HG03565 (cell line): ENCODE data around the gene TMEM121.
"Not testable (repeated sequence)": the region's sequence is repeated elsewhere in the genome, so short reads cannot be mapped to it uniquely, and the experiment has no call there.

Experiments used
- ATAC-seq: cut with Tn5 transposase; IDR thresholded peaks from one replicate; pipeline ENCODE4 v1.9.1; 2021; ENCODE audit warnings: mild to moderate bottlenecking, moderate library complexity; ENCODE audit not compliant: unreplicated experiment

TMEM121 gene

GRCh38 chr14:105567164-105568103 lies 41.1 kb downstream of the TMEM121 start:
- ATAC-seq = not testable (repeated sequence)

GRCh38 chr14:105568140-105568843 lies 41.9 kb downstream of the TMEM121 start:
- not testable (repeated sequence) for ATAC-seq

- ATAC-seq = no peak
These were observed 42.7 kb downstream of the TMEM121 start for GRCh38 chr14:105568859-105569766.

GRCh38 chr14:105570482-105570881 lies 44.1 kb downstream of the TMEM121 start:
- no peak for ATAC-seq

- ATAC-seq = not testable (repeated sequence)
These were observed 45.0 kb downstream of the TMEM121 start for GRCh38 chr14:105571181-105571951.

- not testable (repeated sequence) for ATAC-seq
These were observed 45.7 kb downstream of the TMEM121 start for GRCh38 chr14:105572063-105572462.

GRCh38 chr14:105573841-105574240 lies 47.5 kb downstream of the TMEM121 start:
- ATAC-seq = not testable (repeated sequence)

GRCh38 chr14:105574411-105574810 lies 48.0 kb downstream of the TMEM121 start:
- ATAC-seq = not testable (repeated sequence)

GRCh38 chr14:105575016-105575700 lies 48.8 kb downstream of the TMEM121 start:
- ATAC-seq = peak; percentile 48

GRCh38 chr14:105576525-105577088 lies 50.2 kb downstream of the TMEM121 start:
- no peak for ATAC-seq

GRCh38 chr14:105577314-105577861 lies 51.0 kb downstream of the TMEM121 start:
- no peak for ATAC-seq

GRCh38 chr14:105578070-105578469 lies 51.7 kb downstream of the TMEM121 start:
- no peak for ATAC-seq

- ATAC-seq = not testable (repeated sequence)
These were observed 52.8 kb downstream of the TMEM121 start for GRCh38 chr14:105579221-105579620.
